Omental fat pad (tissue), 4 donors: ENCODE measurements around the gene NAALAD2. TPM values are rescaled to one million over a fixed set of nuclear protein-coding genes. Genes with fewer than 3 reads are reported as not detected.

ENCODE experiments used
- ATAC-seq: fragments of 150-250 bp; one replicate; pipeline ENCODE4 v1.9.1; 2016; ENCODE audit warnings: mild to moderate bottlenecking, moderate library complexity; ENCODE audit not compliant: low FRiP score
- DNase-seq: peaks from one replicate; pipeline ENCODE4 v3.0.0-alpha.2; 2019; ENCODE audit warnings: low spot score
- CTCF ChIP-seq, 3 donors: fragments of 450-650 bp; IDR thresholded peaks; one replicate each; pipeline ENCODE4 v1.5.1; 2016 to 2017; ENCODE audit warnings: antibody characterized with exemption in 3 of 3, mild to moderate bottlenecking in 3 of 3, moderate library complexity in 2 of 3
- total RNA-seq, 4 donors: library from RNA; depleted of rRNA; stranded (reverse); fragments of >200 nt; gene quantifications; one replicate each; pipeline ENCODE4 v1.1.0, GENCODE V29; 2016

The NAALAD2 gene
- total RNA-seq, 4 donors from 2014 or later: 1.9 to 10.2 (median 4.9) TPM

GRCh38 chr11:90176069-90176468, 41.6 kb downstream of the NAALAD2 start:
- DNase-seq (no peak), ATAC-seq (no peak)
- TF ChIP-seq CTCF (IDR thresholded peaks at IDR 0.05): no peak

GRCh38 chr11:90178751-90179150, 44.3 kb downstream of the NAALAD2 start:
- TF ChIP-seq CTCF (IDR thresholded peaks at IDR 0.05): no peak
- ATAC-seq (no peak), DNase-seq (no peak)

- DNase-seq (no peak), ATAC-seq (no peak)
- no peak for TF ChIP-seq CTCF (IDR thresholded peaks at IDR 0.05)
These were observed 45.5 kb downstream of the NAALAD2 start for GRCh38 chr11:90179923-90180322.

- TF ChIP-seq CTCF (IDR thresholded peaks at IDR 0.05): no peak
- DNase-seq (no peak), ATAC-seq (no peak)
These were observed 53.4 kb downstream of the NAALAD2 start for GRCh38 chr11:90187839-90188238.

GRCh38 chr11:90189011-90189410, 54.5 kb downstream of the NAALAD2 start:
- ATAC-seq (no peak), DNase-seq (no peak)
- no peak for TF ChIP-seq CTCF (IDR thresholded peaks at IDR 0.05)

GRCh38 chr11:90192869-90193582, 58.6 kb downstream of the NAALAD2 start:
- ATAC-seq (no peak), DNase-seq (no peak)
- no peak for TF ChIP-seq CTCF (IDR thresholded peaks at IDR 0.05)

- no peak for TF ChIP-seq CTCF (IDR thresholded peaks at IDR 0.05)
- ATAC-seq: no peak
- no peak for DNase-seq
These were observed 62.9 kb downstream of the NAALAD2 start for GRCh38 chr11:90197377-90197776.
